ENCODE results near the gene WFDC8.
"Not testable (repeated sequence)": the region's sequence is repeated elsewhere in the genome, so short reads cannot be mapped to it uniquely, and the experiment has no call there.

WFDC8 gene

DNA sequence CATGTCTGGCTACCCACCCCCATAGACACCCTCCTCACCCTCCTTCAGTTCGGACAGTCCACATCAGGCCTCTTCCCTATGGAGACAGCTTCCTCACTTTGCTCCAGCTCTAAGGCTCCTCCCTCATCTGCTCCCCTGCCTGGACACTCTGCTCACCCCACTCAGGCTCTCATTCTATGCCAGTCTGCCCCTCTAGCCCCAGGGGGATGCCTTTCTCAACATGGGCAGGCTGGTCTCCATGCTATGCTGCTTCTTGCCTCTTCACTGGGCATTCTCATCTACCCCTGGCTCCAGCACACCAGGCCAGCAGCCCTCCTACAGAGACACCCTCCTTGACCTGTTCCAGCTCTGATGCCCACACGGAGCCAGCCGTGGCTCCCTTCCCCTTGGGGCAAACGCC, at the start of gene WFDC8:
Gene WFDC8, minus strand, starts transcription at position 101 of the 400 bp plus-strand sequence. Its CDS starts 37 bp downstream, at position 64.
- DNase-seq (ENCODE audit: low spot score) (no peak), FAIRE-seq (no peak)

- DNase-seq (ENCODE audit: low spot score) = no peak
- no peak for FAIRE-seq
Measured at GRCh38 chr20:45626540-45626939, 47.5 kb upstream of the WFDC8 start.

- no peak for FAIRE-seq
- DNase-seq (ENCODE audit: low spot score) = no peak
Measured at GRCh38 chr20:45621593-45621992, 42.5 kb upstream of the WFDC8 start.

- FAIRE-seq (no peak), DNase-seq (ENCODE audit: low spot score) (no peak)
Measured at GRCh38 chr20:45617591-45617990, 38.5 kb upstream of the WFDC8 start.

DNA sequence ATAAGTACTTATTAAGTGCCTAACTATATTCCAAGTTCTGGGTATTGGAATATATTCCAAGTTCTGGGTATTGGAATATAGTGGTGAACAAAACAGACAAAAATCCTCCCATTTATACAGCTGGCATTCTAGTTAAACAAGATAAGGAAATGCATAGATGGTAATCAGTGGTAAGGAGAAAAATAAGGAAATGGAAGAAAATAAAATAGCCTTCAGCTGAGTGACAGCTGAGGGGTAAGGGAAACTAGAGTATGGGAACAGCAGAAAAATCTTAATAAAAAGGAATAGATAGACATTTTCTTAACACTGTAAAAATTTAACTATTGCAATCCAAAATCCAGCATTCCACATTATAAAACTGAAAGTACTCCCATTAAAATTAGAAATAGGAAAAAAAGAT, 33.2 kb upstream of the WFDC8 start:
- DNase-seq (ENCODE audit: low spot score) = no peak
- no peak for FAIRE-seq

- FAIRE-seq = no peak
- DNase-seq (ENCODE audit: low spot score) = peak; percentile 22
Measured at GRCh38 chr20:45611054-45611453, 32.0 kb upstream of the WFDC8 start.

- DNase-seq (ENCODE audit: low spot score) (no peak), FAIRE-seq (no peak)
Measured at GRCh38 chr20:45607810-45608209, 28.7 kb upstream of the WFDC8 start.

- FAIRE-seq (no peak), DNase-seq (ENCODE audit: low spot score) (no peak)
Measured at GRCh38 chr20:45595235-45595634, 16.2 kb upstream of the WFDC8 start.

DNA sequence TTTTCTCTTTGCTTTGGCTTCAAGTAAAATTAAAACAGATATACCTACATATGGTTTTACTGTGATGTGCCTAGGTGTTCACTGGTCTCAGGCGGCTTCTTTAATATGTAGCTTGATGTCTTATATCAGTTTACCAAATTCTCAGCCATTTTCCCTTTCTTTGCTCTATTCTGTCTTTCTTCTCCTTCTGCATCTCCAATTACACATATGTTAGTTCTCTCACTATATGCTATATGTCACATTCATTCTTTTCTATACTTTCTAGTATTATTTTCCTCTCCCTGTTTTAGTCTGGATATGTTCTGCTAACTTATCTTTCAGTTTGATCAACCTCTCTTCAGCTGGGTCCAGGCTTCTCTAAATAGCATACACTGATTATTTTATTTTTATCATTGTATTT, 14.4 kb upstream of the WFDC8 start:
- no peak for FAIRE-seq
- no peak for DNase-seq (ENCODE audit: low spot score)

DNA sequence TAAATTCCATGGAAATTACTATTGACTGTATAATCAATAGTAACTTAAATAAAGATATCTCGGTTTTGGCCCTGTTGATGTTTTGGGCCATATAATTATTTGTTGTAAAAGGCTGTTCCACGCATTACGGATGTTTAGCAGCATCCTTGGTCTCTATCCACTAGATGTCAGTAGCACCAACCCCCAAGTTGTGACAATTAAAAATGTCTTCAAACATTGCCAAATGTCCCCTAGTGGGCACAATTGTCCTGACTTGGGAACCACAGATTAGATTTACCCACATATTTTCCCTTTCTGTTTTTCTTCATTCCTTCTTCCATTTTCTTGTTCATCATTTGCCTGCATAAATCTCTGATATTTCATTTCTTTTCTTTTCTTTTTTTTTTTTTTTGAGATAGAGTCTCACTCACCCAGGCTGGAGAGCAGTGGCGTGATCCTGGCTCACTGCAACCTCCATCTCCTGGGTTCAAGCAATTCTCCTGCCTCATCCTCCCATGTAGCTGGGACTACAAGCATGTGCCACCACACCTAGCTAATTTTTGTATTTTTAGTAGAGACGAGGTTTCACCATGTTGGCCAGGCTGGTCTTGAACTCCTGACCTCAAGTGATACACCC, 13.6 kb upstream of the WFDC8 start:
- DNase-seq (ENCODE audit: low spot score) (peak; percentile 49), FAIRE-seq (peak; percentile 85)

- DNase-seq (ENCODE audit: low spot score) = peak; percentile 66
- peak; percentile 75 for FAIRE-seq
Measured at GRCh38 chr20:45589725-45590124, 10.6 kb upstream of the WFDC8 start.

DNA sequence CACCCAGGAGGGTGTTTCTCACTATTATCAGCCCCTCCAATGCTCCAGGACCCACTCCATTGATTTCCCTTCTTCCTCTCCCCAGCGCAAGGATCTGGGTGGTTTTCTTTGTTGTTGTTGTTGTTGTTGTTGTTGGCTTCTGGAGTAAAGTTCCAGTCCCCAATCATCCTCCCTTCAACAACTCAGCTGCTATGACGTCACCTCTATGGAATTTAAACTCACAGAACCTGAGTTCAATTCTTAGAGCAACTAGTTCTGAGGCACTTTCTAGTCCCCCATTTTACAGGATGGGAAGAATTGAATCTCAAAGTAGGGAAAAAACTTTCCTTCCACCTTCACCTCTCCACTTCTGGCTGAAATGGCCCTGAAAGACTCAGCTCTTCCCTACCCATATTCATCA, 9.7 kb upstream of the WFDC8 start:
- no peak for FAIRE-seq
- DNase-seq (ENCODE audit: low spot score) = no peak

DNA sequence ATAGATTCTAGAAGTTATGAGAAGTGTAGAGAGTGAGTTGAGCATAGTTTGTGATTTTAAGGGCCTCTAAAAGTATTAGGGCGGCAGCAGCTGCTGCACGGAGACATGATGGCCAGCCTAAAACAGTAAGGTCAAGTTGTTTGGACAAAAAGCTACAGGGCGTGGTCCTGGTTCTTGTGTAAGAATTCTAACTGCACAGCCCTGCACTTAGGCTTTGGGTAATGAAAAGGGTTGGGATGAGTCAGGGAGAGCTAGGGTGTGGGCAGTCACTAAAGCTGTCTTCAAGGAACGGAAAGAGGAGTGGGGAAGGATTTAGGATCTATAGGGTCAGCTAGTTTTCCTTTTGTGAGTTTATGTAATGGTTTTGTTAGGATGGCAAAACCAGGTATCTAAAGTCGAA, 6.9 kb upstream of the WFDC8 start:
- not testable (repeated sequence) for DNase-seq (ENCODE audit: low spot score); FAIRE-seq

DNA sequence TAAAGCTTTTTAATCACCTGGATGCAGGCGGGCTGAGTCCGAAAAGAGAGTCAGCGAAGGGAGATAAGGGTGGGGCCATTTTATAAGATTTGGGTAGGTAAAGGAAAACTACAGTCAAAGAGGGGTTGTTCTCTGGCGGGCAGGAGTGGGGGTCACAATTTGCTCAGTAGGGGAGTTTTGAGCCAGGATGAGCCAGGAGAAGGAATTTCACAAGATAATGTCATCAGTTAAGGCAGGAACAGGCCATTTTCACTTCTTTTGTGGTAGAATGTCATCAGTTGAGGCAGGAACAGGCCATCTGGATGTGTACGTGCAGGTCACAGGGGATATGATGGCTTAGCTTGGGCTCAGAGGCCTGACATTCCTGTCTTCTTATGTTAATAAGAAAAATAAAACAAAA, 5.2 kb upstream of the WFDC8 start:
- not testable (repeated sequence) for FAIRE-seq; DNase-seq (ENCODE audit: low spot score)

- no peak for FAIRE-seq
- DNase-seq (ENCODE audit: low spot score) = no peak
Measured at GRCh38 chr20:45583502-45583901, 4.4 kb upstream of the WFDC8 start.

GRCh38 chr20:45581702-45582101, 2.6 kb upstream of the WFDC8 start:
- FAIRE-seq (no peak), DNase-seq (ENCODE audit: low spot score) (no peak)

DNA sequence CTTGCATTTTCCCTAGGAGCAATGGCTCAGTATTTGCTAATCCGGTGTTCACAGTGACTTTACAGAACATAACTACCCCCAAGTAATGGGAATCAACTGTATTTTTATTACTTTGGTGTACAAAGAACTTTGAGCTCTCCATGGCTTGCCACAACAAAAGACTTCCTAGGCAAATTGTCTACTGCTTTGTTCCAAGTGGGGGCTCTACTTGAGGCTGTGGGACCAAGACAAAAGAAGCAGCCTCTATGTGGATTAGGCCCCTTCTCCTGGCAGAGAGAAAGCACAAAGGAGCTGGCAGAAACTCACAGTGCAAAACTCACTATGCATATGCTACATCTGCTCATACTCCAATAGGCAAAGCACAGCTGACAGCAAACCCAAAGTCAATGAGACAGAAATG, 853 bp downstream of the WFDC8 start:
- no peak for DNase-seq (ENCODE audit: low spot score)
- no peak for FAIRE-seq

GRCh38 chr20:45576995-45577394, 2.1 kb downstream of the WFDC8 start:
- no peak for DNase-seq (ENCODE audit: low spot score)
- FAIRE-seq = no peak

GRCh38 chr20:45575931-45576330, 3.2 kb downstream of the WFDC8 start:
- DNase-seq (ENCODE audit: low spot score) = no peak
- FAIRE-seq = no peak

DNA sequence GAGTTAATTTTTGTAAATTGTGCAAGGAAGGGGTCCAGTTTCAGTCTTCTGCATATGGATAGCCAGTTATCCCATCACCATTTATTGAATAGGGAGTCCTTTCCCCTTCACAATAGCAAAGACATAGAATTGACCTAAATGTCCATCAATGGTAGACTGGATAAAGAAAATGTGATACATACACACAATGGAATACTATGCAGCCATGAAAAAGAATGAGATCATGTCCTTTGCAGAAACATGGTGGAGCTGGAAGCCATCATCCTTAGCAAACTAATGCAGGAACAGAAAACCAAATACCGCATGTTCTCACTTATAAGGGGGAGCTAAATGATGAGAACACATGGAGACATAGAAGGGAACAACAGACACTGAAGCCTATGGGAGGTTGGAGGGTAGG, 9.4 kb downstream of the WFDC8 start:
- not testable (repeated sequence) for DNase-seq (ENCODE audit: low spot score); FAIRE-seq

DNA sequence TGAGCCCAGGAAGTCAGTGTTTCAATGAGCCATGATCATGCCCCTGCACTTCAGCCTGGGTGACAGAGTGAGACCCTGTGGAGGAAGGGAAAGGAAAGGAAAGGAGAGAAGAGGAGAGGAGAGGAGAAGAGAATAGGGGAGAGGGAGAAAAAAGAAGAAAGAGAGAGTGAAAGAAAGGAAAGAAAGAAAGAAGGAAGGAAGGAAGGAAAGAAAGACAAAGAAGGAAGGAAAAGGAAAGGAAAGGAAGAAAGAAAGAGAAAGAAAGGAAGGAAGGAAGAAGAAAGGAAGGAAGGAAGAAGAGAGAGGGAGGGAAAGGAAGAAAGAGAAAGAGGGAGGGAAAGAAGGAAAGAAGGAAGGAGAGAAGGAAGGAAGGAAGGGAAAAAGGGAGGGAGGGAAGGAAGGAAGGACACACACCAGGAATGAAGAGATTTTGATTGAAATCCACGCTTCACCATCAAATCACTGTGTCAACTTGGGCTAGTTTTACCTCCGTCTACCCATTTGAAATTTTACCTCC, 14.3 kb downstream of the WFDC8 start:
- DNase-seq (ENCODE audit: low spot score) = no peak
- no peak for FAIRE-seq

- FAIRE-seq (no peak), DNase-seq (ENCODE audit: low spot score) (no peak)
Measured at GRCh38 chr20:45555198-45555597, 23.9 kb downstream of the WFDC8 start.

GRCh38 chr20:45552456-45552855, 26.6 kb downstream of the WFDC8 start:
- FAIRE-seq (no peak), DNase-seq (ENCODE audit: low spot score) (no peak)

GRCh38 chr20:45550765-45551164, 28.3 kb downstream of the WFDC8 start:
- FAIRE-seq (no peak), DNase-seq (ENCODE audit: low spot score) (no peak)

All from RCC 7860 (cell line).